GM18505 (cell line): ENCODE results near the gene DDR2.
"Not testable (repeated sequence)": the region's sequence is repeated elsewhere in the genome, so short reads cannot be mapped to it uniquely, and the experiment has no call there.

Source experiments
- ATAC-seq: cut with Tn5 transposase; IDR thresholded peaks from one replicate; pipeline ENCODE4 v1.9.1; 2021; ENCODE audit not compliant: unreplicated experiment
- POLR2A ChIP-seq: IDR thresholded peaks from 4 replicates; pipeline ENCODE4 v1.6.1; 2011; ENCODE audit warnings: borderline replicate concordance; ENCODE audit not compliant: insufficient read depth, insufficient read length; ENCODE audit errors: extremely low read depth

The DDR2 gene

GRCh38 chr1:162717548-162718184, 85.4 kb downstream of the DDR2 start:
- no peak for ATAC-seq
- TF ChIP-seq POLR2A = no peak

GRCh38 chr1:162719678-162720077, 87.4 kb downstream of the DDR2 start:
- no peak for TF ChIP-seq POLR2A
- ATAC-seq = no peak

GRCh38 chr1:162720996-162721395, 88.7 kb downstream of the DDR2 start:
- no peak for ATAC-seq
- no peak for TF ChIP-seq POLR2A

GRCh38 chr1:162721471-162721870, 89.2 kb downstream of the DDR2 start:
- TF ChIP-seq POLR2A = no peak
- no peak for ATAC-seq

GRCh38 chr1:162722036-162722435, 89.8 kb downstream of the DDR2 start:
- TF ChIP-seq POLR2A = no peak
- ATAC-seq = no peak

- no peak for ATAC-seq
- no peak for TF ChIP-seq POLR2A
Observed at GRCh38 chr1:162724583-162725120, 92.4 kb downstream of the DDR2 start.

- TF ChIP-seq POLR2A = no peak
Observed at GRCh38 chr1:162725301-162725837, 93.1 kb downstream of the DDR2 start.

GRCh38 chr1:162726555-162726954, 94.3 kb downstream of the DDR2 start:
- no peak for ATAC-seq
- TF ChIP-seq POLR2A = no peak

More at GRCh38 chr1:162725301-162725837, 93.1 kb downstream of the DDR2 start:
- no peak for ATAC-seq

GRCh38 chr1:162727493-162727892, 95.2 kb downstream of the DDR2 start:
- ATAC-seq = not testable (repeated sequence)

GRCh38 chr1:162728573-162728972, 96.3 kb downstream of the DDR2 start:
- no peak for ATAC-seq
- TF ChIP-seq POLR2A = no peak

GRCh38 chr1:162729195-162729774, 97.0 kb downstream of the DDR2 start:
- not testable (repeated sequence) for ATAC-seq

- ATAC-seq = no peak
- TF ChIP-seq POLR2A = no peak
Observed at GRCh38 chr1:162732094-162732493, 99.8 kb downstream of the DDR2 start.

- no peak for ATAC-seq
- no peak for TF ChIP-seq POLR2A
Observed at GRCh38 chr1:162732566-162733335, 100.5 kb downstream of the DDR2 start.

GRCh38 chr1:162733336-162733590, 101.0 kb downstream of the DDR2 start:
- no peak for TF ChIP-seq POLR2A
- no peak for ATAC-seq

- TF ChIP-seq POLR2A = no peak
Observed at GRCh38 chr1:162734047-162734446, 101.8 kb downstream of the DDR2 start.

GRCh38 chr1:162736184-162736583, 103.9 kb downstream of the DDR2 start:
- no peak for TF ChIP-seq POLR2A
- ATAC-seq = no peak

More at GRCh38 chr1:162734047-162734446, 101.8 kb downstream of the DDR2 start:
- no peak for ATAC-seq
